Ectodermal cell (in vitro differentiated cells): ENCODE measurements around the gene MON2.
"Not testable (repeated sequence)": the region's sequence is repeated elsewhere in the genome, so short reads cannot be mapped to it uniquely, and the experiment has no call there.

Experiments
- H3K27ac ChIP-seq: 2 replicates; pipeline ENCODE4 v1.7.0; 2013; ENCODE audit warnings: mild to moderate bottlenecking, low read depth, low read length; ENCODE audit not compliant: insufficient read depth, poor library complexity, severe bottlenecking
- H3K27me3 ChIP-seq: 2 replicates; pipeline ENCODE4 v1.7.0; 2013; ENCODE audit warnings: mild to moderate bottlenecking, low read length; ENCODE audit not compliant: insufficient read depth, control insufficient read depth, poor library complexity, severe bottlenecking
- H3K36me3 ChIP-seq: one replicate; pipeline ENCODE4 v1.7.0; 2013; ENCODE audit warnings: low read length; ENCODE audit not compliant: control insufficient read depth, insufficient read depth
- H3K4me1 ChIP-seq: one replicate; pipeline ENCODE4 v1.7.0; 2013; ENCODE audit warnings: low read length; ENCODE audit not compliant: control insufficient read depth, insufficient read depth
- H3K4me3 ChIP-seq: 2 replicates; pipeline ENCODE4 v1.7.0; 2013; ENCODE audit warnings: low read depth, low read length, control low read depth; ENCODE audit not compliant: insufficient read depth
- H3K9me3 ChIP-seq: 2 replicates; pipeline ENCODE4 v1.7.0; 2013; ENCODE audit warnings: mild to moderate bottlenecking, low read length, moderate library complexity; ENCODE audit not compliant: control insufficient read depth
- WGBS, 2 experiments: methylation state at CpG; one replicate each; pipeline ENCODE4 v1.1.7; 2013; ENCODE audit warnings: missing lambda C conversion rate in 2 of 2; 5-methylcytosine and 5-hydroxymethylcytosine counted together

MON2 gene

GRCh38 chr12:62543741-62544140 is 77.1 kb downstream of the MON2 start:
- no peak overlapping the region for H3K4me3 ChIP-seq
- 76 to 83% methylated on average over 3 of the region's 3 CpGs for WGBS, 2 experiments
- H3K27me3 ChIP-seq, result no peaks in the 10 kb centered on the region
- no peaks in the 10 kb centered on the region for H3K9me3 ChIP-seq
- H3K36me3 ChIP-seq, result peaks cover 5% of the 10 kb centered on the region
- H3K27ac ChIP-seq, result no peak overlapping the region
- no peaks in the 10 kb centered on the region for H3K4me1 ChIP-seq

- no peak overlapping the region for H3K4me3 ChIP-seq
- no peaks in the 10 kb centered on the region for H3K27me3 ChIP-seq
- 95 to 97% methylated on average over 5 of the region's 5 CpGs for WGBS, 2 experiments
- no peak overlapping the region for H3K27ac ChIP-seq
- H3K4me1 ChIP-seq, result no peaks in the 10 kb centered on the region
- no peaks in the 10 kb centered on the region for H3K9me3 ChIP-seq
- H3K36me3 ChIP-seq, result peaks cover 13% of the 10 kb centered on the region
Observed at GRCh38 chr12:62552906-62553556, 86.4 kb downstream of the MON2 start.

- peaks cover 12% of the 10 kb centered on the region for H3K36me3 ChIP-seq
- WGBS, 2 experiments, result 90 to 93% methylated on average over 1 of the region's 1 CpG
Observed at GRCh38 chr12:62559366-62559765, 92.7 kb downstream of the MON2 start.

DNA sequence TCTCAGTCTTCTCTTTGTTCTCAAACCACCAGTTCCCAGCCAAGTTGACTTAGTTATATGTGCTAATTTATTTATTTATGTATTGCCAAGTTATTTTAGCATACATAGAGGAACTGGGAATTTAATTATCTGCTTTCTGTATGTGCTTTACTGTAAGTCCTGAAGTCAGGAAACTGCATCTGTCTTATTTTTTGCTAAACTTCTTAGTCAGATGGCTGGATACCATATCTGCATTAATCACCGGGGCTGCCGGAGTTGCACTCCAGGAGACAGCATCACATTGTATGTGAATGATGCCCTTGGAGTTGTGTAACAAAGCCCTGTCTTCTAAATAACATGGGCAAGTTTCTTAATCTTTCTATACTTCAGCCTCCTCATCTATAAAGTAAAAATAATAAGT is 96.2 kb downstream of the MON2 start:
- 89 to 100% methylated on average over 2 of the region's 2 CpGs for WGBS, 2 experiments
- no peaks in the 10 kb centered on the region for H3K4me1 ChIP-seq
- peaks cover 3% of the 10 kb centered on the region for H3K36me3 ChIP-seq
- H3K9me3 ChIP-seq, result no peaks in the 10 kb centered on the region
- no peak overlapping the region for H3K4me3 ChIP-seq
- H3K27ac ChIP-seq, result no peak overlapping the region
- no peaks in the 10 kb centered on the region for H3K27me3 ChIP-seq

More at GRCh38 chr12:62559366-62559765, 92.7 kb downstream of the MON2 start:
- not testable (repeated sequence) for H3K27me3 ChIP-seq, H3K4me3 ChIP-seq, H3K27ac ChIP-seq, H3K9me3 ChIP-seq, H3K4me1 ChIP-seq

DNA sequence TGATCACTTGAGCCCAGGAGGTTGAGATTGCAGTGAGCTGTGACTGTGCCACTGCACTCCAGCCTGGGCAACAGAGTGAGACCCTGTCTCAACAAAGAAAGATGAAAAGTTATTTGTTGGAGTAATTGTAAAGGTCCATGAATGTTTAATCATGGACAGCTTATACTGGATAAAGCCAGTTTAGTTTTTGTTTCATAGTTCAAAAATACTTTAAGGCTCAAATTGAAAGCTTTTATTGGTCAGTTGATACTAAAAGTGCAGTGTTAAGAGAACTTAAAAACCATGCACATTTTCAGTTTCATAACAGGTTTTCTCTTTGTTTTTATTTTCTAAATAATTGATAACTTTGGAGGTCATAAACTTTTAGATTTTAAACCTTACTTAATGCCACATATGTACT is 108.4 kb downstream of the MON2 start:
- no peak overlapping the region for H3K4me3 ChIP-seq
- no peaks in the 10 kb centered on the region for H3K9me3 ChIP-seq
- H3K36me3 ChIP-seq, result no peaks in the 10 kb centered on the region

DNA sequence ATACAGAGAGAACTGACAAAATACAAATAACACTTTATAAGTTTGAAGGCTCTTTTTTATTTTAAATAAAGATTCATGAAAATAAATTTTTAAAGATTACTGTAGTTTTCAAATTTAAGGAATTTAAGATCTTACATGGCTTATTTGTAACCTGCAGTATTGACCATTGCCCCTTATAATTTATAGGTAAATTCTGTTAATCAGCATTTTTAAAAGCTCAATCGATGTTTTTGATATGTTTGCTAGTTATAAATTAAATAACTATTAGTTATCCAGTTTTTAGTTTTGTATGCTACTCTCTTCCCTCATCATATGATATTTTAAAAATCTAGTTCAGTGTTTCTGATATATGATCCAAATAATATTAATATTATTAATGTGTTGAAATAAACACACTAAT is 109.9 kb downstream of the MON2 start:
- Histone ChIP-seq H3K36me3 (no peaks in the 10 kb centered on the region), H3K4me3 (no peak overlapping the region), H3K27ac (no peak overlapping the region), H3K4me1 (no peaks in the 10 kb centered on the region), H3K27me3 (no peaks in the 10 kb centered on the region), H3K9me3 (no peaks in the 10 kb centered on the region)
- WGBS, 2 experiments, result no CpG with 5 or more reads among the region's 1 CpG

More for the DNA sequence above, 108.4 kb downstream of the MON2 start:
- H3K4me1 ChIP-seq, result no peaks in the 10 kb centered on the region
- H3K27ac ChIP-seq, result no peak overlapping the region
- no peaks in the 10 kb centered on the region for H3K27me3 ChIP-seq

DNA sequence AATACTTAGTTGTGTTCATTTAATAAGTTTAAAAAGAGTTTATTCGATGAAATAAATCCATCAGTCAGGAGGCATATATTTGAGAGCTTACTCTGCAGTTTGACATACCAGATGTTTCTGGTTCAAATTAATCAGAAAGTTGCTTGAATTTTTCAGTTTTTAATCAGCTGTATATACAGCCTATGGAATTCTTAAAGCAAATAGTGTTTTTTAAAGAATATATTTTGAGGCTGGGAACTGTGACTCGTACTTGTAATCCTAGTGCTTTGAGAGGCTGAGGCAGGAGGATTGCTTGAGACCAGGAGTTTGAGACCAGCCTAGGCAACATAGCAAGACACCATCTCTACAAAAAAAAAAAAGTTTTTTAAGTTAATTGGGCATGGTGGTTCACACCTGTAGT is 112.1 kb downstream of the MON2 start:
- no peaks in the 10 kb centered on the region for H3K27me3 ChIP-seq
- 96 to 97% methylated on average over 2 of the region's 2 CpGs for WGBS, 2 experiments

GRCh38 chr12:62581288-62582064 is 114.8 kb downstream of the MON2 start:
- no peaks in the 10 kb centered on the region for H3K4me1 ChIP-seq
- H3K27ac ChIP-seq, result no peak overlapping the region
- no peaks in the 10 kb centered on the region for H3K9me3 ChIP-seq
- WGBS, 2 experiments, result 88 to 91% methylated on average over 12 of the region's 12 CpGs
- no peaks in the 10 kb centered on the region for H3K27me3 ChIP-seq
- H3K36me3 ChIP-seq, result no peaks in the 10 kb centered on the region
- no peak overlapping the region for H3K4me3 ChIP-seq

More for the DNA sequence above, 112.1 kb downstream of the MON2 start:
- Histone ChIP-seq H3K27ac (no peak overlapping the region), H3K4me3 (no peak overlapping the region), H3K4me1 (no peaks in the 10 kb centered on the region), H3K36me3 (no peaks in the 10 kb centered on the region), H3K9me3 (no peaks in the 10 kb centered on the region)

- WGBS, 2 experiments, result no CpG with 5 or more reads among the region's 2 CpGs
- H3K9me3 ChIP-seq, result no peaks in the 10 kb centered on the region
- no peak overlapping the region for H3K27ac ChIP-seq
- H3K4me1 ChIP-seq, result no peaks in the 10 kb centered on the region
- H3K4me3 ChIP-seq, result no peak overlapping the region
- H3K27me3 ChIP-seq, result no peaks in the 10 kb centered on the region
- no peaks in the 10 kb centered on the region for H3K36me3 ChIP-seq
Observed at GRCh38 chr12:62582065-62582366, 115.4 kb downstream of the MON2 start.

DNA sequence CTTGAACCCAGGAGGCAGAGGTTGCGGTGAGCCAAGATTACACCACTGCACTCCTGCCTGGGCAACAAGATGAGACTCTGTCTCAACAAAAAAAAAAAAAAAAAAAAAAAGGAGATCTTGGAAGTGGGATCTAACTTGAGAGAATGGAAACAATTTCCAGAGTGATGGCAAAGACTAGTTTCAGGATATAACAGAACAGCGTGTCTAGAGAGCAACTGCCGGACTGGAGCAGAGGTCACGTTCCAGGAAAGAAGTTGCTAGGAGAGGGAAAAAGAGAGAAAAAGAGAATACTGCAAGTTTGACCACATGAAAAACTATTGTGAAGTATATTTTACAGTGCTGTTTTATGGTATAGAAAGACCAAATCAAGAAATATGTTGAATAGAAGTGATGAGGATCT is 118.0 kb downstream of the MON2 start:
- 90 to 93% methylated on average over 4 of the region's 4 CpGs for WGBS, 2 experiments
- Histone ChIP-seq H3K9me3 (no peaks in the 10 kb centered on the region), H3K4me1 (no peaks in the 10 kb centered on the region), H3K27me3 (no peaks in the 10 kb centered on the region), H3K36me3 (no peaks in the 10 kb centered on the region), H3K27ac (no peak overlapping the region), H3K4me3 (no peak overlapping the region)
